BE2C (cell line): ENCODE measurements around the gene TSPAN5.

Experiments used
- DNase-seq: peaks from one replicate; pipeline ENCODE4 v3.0.0-alpha.2; 2020
- H3K27me3 ChIP-seq: fragments of 250-450 bp; sonication (Bioruptor Pico); 2 replicates; pipeline ENCODE4 v1.5.1; 2020; ENCODE audit warnings: mild to moderate bottlenecking
- H3K36me3 ChIP-seq: fragments of 250-450 bp; sonication (Bioruptor Pico); 2 replicates; pipeline ENCODE4 v1.5.1; 2020; ENCODE audit warnings: mild to moderate bottlenecking
- H3K4me1 ChIP-seq: fragments of 250-450 bp; sonication (Bioruptor Pico); 2 replicates; pipeline ENCODE4 v1.5.1; 2020
- H3K4me3 ChIP-seq: 2 replicates; pipeline ENCODE4 v1.5.1; 2011; ENCODE audit warnings: low read depth, low read length
- H3K9me3 ChIP-seq: fragments of 250-450 bp; sonication (Bioruptor Pico); 2 replicates; pipeline ENCODE4 v1.5.1; 2020
- TF ChIP-seq, protein P1 (sequence below): IDR thresholded peaks from 2 replicates; pipeline ENCODE4 v1.5.1; 2012; ENCODE audit warnings: mild to moderate bottlenecking, low read depth, low read length

The TSPAN5 gene

DNA sequence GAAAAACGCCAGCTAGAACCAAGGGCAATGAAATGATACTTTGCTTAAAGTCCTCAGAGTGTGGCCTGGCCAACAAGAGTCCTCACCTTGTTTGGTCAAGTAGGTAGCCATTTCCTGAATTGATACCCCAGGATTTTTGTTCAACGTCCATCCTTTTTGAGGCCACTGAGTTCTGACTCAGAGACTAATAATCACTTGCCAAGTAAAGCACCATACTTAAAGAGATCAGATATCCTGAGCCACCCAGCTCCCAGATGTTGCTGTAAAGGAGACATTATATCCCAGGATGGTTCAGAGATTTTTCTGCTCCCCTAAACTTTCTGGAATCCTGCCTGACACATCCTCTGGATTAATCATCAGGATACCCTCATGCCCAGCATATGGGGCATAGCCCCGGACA, 206.3 kb downstream of the TSPAN5 start:
- H3K4me1 ChIP-seq, result no peaks in the 10 kb centered on the region
- H3K4me3 ChIP-seq, result no peak overlapping the region
- no peaks in the 10 kb centered on the region for H3K36me3 ChIP-seq
- TF ChIP-seq, protein P1, sequence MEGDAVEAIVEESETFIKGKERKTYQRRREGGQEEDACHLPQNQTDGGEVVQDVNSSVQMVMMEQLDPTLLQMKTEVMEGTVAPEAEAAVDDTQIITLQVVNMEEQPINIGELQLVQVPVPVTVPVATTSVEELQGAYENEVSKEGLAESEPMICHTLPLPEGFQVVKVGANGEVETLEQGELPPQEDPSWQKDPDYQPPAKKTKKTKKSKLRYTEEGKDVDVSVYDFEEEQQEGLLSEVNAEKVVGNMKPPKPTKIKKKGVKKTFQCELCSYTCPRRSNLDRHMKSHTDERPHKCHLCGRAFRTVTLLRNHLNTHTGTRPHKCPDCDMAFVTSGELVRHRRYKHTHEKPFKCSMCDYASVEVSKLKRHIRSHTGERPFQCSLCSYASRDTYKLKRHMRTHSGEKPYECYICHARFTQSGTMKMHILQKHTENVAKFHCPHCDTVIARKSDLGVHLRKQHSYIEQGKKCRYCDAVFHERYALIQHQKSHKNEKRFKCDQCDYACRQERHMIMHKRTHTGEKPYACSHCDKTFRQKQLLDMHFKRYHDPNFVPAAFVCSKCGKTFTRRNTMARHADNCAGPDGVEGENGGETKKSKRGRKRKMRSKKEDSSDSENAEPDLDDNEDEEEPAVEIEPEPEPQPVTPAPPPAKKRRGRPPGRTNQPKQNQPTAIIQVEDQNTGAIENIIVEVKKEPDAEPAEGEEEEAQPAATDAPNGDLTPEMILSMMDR, result no peak
- no peaks in the 10 kb centered on the region for H3K27me3 ChIP-seq
- DNase-seq, result no peak
- H3K9me3 ChIP-seq, result no peaks in the 10 kb centered on the region

DNA sequence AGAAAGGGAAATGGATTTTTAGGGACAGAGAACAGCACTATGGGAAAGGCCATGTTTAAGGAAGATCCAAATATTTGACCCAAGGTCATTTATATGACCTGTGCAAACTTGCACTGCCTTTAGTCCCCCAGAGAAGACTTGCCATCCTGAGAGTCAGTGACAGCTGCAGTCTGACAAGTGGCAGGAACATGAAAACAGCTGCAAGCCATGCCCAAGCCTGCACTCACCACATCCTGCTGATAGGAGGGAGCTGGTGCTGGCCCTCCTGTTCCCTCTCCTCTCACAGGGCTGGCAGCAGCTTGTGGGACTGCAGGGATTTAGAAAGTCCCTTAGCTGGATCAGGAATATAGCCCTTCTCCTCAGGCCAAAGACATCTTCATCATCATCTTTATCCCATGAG, 209.5 kb downstream of the TSPAN5 start:
- Histone ChIP-seq H3K27me3 (no peaks in the 10 kb centered on the region), H3K9me3 (no peaks in the 10 kb centered on the region), H3K4me3 (no peak overlapping the region), H3K36me3 (peaks cover 5% of the 10 kb centered on the region; the same call in 1 of the 2 replicates), H3K4me1 (no peaks in the 10 kb centered on the region)
- TF ChIP-seq, protein P1, result no peak
- DNase-seq, result no peak

DNA sequence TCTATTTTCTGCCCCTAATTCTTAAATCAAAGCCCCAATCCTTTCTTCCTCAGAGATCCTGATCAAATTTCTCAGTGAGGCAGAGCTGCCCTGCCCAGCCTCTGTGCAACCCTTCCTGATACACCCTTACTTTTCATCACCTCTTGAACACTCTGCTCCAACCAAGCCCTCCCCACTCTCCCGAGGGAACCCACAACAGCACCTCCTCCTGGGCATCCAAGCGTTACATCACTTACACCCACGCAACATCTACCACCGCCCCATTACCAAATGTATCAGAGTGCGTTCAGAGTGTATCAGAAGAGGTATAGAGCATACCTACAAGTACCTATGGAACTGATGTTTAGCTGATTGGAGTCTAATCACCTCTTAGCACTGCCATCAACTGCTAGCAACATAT, 210.8 kb downstream of the TSPAN5 start:
- no peak overlapping the region for H3K4me3 ChIP-seq
- no peaks in the 10 kb centered on the region for H3K4me1 ChIP-seq
- H3K36me3 ChIP-seq, result peaks cover 5% of the 10 kb centered on the region
- H3K9me3 ChIP-seq, result no peaks in the 10 kb centered on the region
- TF ChIP-seq, protein P1, result 0 out of 2 replicates have a peak, but pooled peaks have one; percentile 11
- no peaks in the 10 kb centered on the region for H3K27me3 ChIP-seq
- DNase-seq, result peak; percentile 13

DNA sequence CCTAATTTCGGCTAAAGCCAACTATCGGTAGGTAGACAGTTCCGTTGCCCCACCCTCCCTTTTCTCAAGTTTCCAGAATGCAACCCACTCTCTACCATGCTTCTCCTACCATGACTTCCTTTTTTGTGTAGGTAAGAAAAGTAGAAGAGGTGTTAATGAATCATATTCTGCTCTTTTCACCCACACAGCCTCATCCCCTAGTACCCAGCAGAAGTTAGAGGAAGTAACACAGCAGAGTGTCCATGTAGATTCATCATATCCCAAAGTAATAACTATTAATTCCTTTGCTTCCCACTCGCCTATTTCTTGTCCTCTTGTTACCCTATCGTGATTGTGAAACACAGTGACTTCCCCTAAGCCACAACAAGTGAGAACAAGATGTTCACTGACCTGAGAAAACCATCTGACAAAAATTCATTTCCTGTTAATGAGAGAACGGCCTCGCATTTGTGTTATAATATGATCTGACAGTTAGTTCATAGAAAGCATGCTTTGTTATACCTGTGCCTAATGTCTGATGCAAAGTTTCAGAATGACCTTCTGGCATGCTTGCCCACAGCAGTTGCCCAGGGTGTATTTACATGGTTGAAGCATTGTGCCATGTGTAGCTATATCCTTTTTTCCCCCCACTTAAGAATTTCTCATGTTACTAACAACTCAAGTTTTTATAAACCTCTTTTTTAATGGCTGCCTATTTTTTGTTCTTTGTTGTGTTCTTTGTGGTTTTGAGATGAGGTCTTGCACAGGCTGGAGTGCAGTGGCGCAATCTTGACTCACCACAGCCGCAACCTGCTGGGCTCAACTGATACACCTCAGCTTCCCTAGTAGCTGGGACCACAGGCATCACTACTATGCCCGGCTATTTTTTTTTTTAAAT, 211.7 kb downstream of the TSPAN5 start:
- H3K36me3 ChIP-seq, result peaks cover 10% of the 10 kb centered on the region
- H3K4me1 ChIP-seq, result no peaks in the 10 kb centered on the region
- H3K9me3 ChIP-seq, result no peaks in the 10 kb centered on the region
- TF ChIP-seq, protein P1, result no peak
- no peak for DNase-seq
- H3K27me3 ChIP-seq, result no peaks in the 10 kb centered on the region
- no peak overlapping the region for H3K4me3 ChIP-seq

DNA sequence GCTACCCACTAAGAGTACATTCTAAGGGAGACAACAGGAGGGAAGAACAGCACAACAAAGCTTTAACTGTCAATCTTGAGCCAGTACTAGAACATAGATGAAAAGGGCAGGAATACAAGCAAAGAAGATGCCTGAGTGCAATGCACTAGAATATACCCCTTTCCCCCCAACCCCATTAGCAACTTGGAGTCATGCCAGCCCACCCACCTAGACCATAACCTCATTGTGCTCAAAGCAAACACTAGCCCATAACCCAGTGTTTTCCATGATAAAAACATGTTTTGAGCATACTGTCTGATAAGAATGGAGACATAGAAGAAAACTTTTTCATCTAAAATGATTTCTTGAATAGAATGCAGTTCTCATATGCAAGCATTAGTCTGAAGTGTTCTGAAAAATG, 214.0 kb downstream of the TSPAN5 start:
- Histone ChIP-seq H3K9me3 (no peaks in the 10 kb centered on the region), H3K4me1 (no peaks in the 10 kb centered on the region), H3K27me3 (no peaks in the 10 kb centered on the region), H3K4me3 (no peak overlapping the region), H3K36me3 (peaks cover 10% of the 10 kb centered on the region)
- DNase-seq, result no peak
- TF ChIP-seq, protein P1, result no peak

DNA sequence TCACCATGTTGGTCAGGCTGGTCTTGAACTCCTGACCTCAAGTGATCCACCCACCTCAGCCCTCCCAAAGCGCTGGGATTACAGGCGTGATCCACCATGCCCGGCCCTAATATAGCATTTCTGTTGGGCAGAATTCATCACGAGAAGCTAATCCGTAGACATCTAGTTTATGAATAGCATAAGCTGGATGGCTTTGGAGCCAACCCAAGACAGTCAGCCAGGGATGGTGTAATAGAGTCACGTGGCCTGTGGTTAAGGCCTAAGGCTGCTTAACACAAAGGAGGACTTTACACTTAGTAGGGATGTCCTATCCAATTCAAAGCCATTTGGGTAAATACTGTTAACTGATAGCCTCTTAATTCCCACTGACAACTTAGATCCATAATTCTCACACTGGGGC, 223.6 kb downstream of the TSPAN5 start:
- H3K9me3 ChIP-seq, result no peaks in the 10 kb centered on the region
- H3K36me3 ChIP-seq, result peaks cover 6% of the 10 kb centered on the region
- no peaks in the 10 kb centered on the region for H3K4me1 ChIP-seq
- no peak for DNase-seq
- no peaks in the 10 kb centered on the region for H3K27me3 ChIP-seq
- H3K4me3 ChIP-seq, result no peak overlapping the region
- TF ChIP-seq, protein P1, result no peak
